Measurements from ENCODE around the gene TBX4. TPM values are rescaled to one million over a fixed set of nuclear protein-coding genes. Genes with fewer than 3 reads are reported as not detected.

TBX4 gene
- total RNA-seq, 4 donors from 2014 or later: not detected

GRCh38 chr17:61464130-61464842, 12.1 kb downstream of the TBX4 start:
- H3K4me3 ChIP-seq: no peak overlapping the region
- H3K9me3 ChIP-seq: no peaks in the 10 kb centered on the region
- WGBS, 2 donors: 90% methylated on average over 15 to 20 of the region's 21 CpGs
- peaks cover 0 to 15% (median 6%) of the 10 kb centered on the region in 4 donors for H3K4me1 ChIP-seq
- no peaks in the 10 kb centered on the region for H3K36me3 ChIP-seq
- H3K27ac ChIP-seq: no peak overlapping the region
- DNase-seq (ENCODE audit: low spot score in 2 of 2): no peak
- TF ChIP-seq POLR2A (IDR thresholded peaks at IDR 0.05): no peak
- TF ChIP-seq EP300 (IDR thresholded peaks at IDR 0.05): no peak
- TF ChIP-seq, protein P1, sequence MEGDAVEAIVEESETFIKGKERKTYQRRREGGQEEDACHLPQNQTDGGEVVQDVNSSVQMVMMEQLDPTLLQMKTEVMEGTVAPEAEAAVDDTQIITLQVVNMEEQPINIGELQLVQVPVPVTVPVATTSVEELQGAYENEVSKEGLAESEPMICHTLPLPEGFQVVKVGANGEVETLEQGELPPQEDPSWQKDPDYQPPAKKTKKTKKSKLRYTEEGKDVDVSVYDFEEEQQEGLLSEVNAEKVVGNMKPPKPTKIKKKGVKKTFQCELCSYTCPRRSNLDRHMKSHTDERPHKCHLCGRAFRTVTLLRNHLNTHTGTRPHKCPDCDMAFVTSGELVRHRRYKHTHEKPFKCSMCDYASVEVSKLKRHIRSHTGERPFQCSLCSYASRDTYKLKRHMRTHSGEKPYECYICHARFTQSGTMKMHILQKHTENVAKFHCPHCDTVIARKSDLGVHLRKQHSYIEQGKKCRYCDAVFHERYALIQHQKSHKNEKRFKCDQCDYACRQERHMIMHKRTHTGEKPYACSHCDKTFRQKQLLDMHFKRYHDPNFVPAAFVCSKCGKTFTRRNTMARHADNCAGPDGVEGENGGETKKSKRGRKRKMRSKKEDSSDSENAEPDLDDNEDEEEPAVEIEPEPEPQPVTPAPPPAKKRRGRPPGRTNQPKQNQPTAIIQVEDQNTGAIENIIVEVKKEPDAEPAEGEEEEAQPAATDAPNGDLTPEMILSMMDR (IDR thresholded peaks at IDR 0.05): no peak
- H3K27me3 ChIP-seq: peaks cover 0 to 44% of the 10 kb centered on the region in 2 donors

- no peak for TF ChIP-seq EP300 (IDR thresholded peaks at IDR 0.05)
- no peak overlapping the region for H3K27ac ChIP-seq
- H3K4me3 ChIP-seq: no peak overlapping the region
- H3K36me3 ChIP-seq: no peaks in the 10 kb centered on the region
- H3K9me3 ChIP-seq: no peaks in the 10 kb centered on the region
- H3K4me1 ChIP-seq: peaks cover 0 to 15% (median 6%) of the 10 kb centered on the region in 4 donors
- H3K27me3 ChIP-seq: peaks cover 0 to 38% of the 10 kb centered on the region in 2 donors
- DNase-seq (ENCODE audit: low spot score in 2 of 2): no peak
- 71 to 83% methylated on average over 3 of the region's 3 CpGs for WGBS, 2 donors
These were observed 12.6 kb downstream of the TBX4 start for GRCh38 chr17:61464843-61465180.

DNA sequence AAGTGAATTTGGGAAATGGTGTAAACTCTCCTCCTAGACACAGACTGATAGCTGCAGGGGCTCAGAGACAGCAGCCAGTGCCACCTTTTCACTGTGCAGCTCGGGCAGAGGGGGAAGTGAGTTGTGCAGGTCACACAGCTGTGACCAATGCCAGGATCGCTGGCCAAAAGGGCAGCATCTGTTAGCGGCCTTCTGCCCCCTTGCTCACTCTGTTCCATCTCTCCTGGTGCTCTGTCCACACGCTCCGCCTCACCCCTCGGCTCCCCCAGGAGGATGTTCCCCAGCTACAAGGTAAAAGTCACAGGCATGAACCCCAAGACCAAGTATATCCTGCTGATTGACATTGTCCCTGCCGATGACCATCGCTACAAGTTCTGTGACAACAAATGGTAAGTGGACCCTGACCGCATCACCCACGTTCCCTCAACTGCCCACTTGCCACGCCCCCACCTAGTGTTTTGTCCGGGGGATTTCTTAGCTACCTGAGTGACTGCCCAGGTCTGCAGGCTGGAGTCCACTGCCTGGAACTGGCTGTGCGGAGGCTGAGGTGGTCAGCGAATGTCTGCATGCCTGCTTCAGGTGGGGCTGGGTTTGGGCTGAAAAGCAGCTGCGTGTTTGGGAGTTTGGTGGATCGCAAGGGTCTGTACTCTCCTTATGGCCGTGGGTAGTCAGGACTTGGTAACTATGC, 13.5 kb downstream of the TBX4 start:
- peaks cover 0 to 15% (median 6%) of the 10 kb centered on the region in 4 donors for H3K4me1 ChIP-seq
- no peaks in the 10 kb centered on the region for H3K9me3 ChIP-seq
- DNase-seq (ENCODE audit: low spot score in 2 of 2): no peak
- H3K27ac ChIP-seq: no peak overlapping the region
- peaks cover 0 to 31% of the 10 kb centered on the region in 2 donors for H3K27me3 ChIP-seq
- TF ChIP-seq POLR2A (IDR thresholded peaks at IDR 0.05) (no peak), EP300 (IDR thresholded peaks at IDR 0.05) (no peak)
- TF ChIP-seq, protein P1 (IDR thresholded peaks at IDR 0.05): no peak
- H3K4me3 ChIP-seq: no peak overlapping the region
- 80 to 83% methylated on average over 17 of the region's 17 CpGs for WGBS, 2 donors
- H3K36me3 ChIP-seq: no peaks in the 10 kb centered on the region

- WGBS, 2 donors: 80 to 85% methylated on average over 7 of the region's 7 CpGs
- H3K4me1 ChIP-seq: peaks cover 0 to 13% (median 6%) of the 10 kb centered on the region in 4 donors
- no peaks in the 10 kb centered on the region for H3K9me3 ChIP-seq
- DNase-seq (ENCODE audit: low spot score in 2 of 2): no peak
- H3K4me3 ChIP-seq: no peak overlapping the region
- H3K36me3 ChIP-seq: no peaks in the 10 kb centered on the region
- peaks cover 0 to 25% of the 10 kb centered on the region in 2 donors for H3K27me3 ChIP-seq
- H3K27ac ChIP-seq: no peak overlapping the region
- TF ChIP-seq, protein P1 (IDR thresholded peaks at IDR 0.05): no peak
- TF ChIP-seq EP300 (IDR thresholded peaks at IDR 0.05) (no peak), POLR2A (IDR thresholded peaks at IDR 0.05) (no peak)
These were observed 14.0 kb downstream of the TBX4 start for GRCh38 chr17:61466246-61466645.

- no peaks in the 10 kb centered on the region for H3K4me1 ChIP-seq
- H3K36me3 ChIP-seq: no peaks in the 10 kb centered on the region
- DNase-seq (ENCODE audit: low spot score in 2 of 2): no peak
- TF ChIP-seq, protein P1 (IDR thresholded peaks at IDR 0.05): no peak
- TF ChIP-seq EP300 (IDR thresholded peaks at IDR 0.05) (no peak), POLR2A (IDR thresholded peaks at IDR 0.05) (no peak)
- peaks cover 0 to 11% of the 10 kb centered on the region in 2 donors for H3K27me3 ChIP-seq
- no peak overlapping the region for H3K4me3 ChIP-seq
- WGBS, 2 donors: 55 to 58% methylated on average over 14 to 15 of the region's 15 CpGs
- no peaks in the 10 kb centered on the region for H3K9me3 ChIP-seq
- H3K27ac ChIP-seq: no peak overlapping the region
These were observed 15.4 kb downstream of the TBX4 start for GRCh38 chr17:61467416-61468262.
